AG09309 (cell line): ENCODE data around the gene PTGER1.

Experiments used
- DNase-seq: peaks from one replicate; pipeline ENCODE4 v3.0.0-alpha.2; 2010; ENCODE audit warnings: low read depth
- H3K4me3 ChIP-seq: 2 replicates; pipeline ENCODE4 v1.5.1; 2011; ENCODE audit warnings: mild to moderate bottlenecking, low read depth, low read length, moderate library complexity; ENCODE audit not compliant: control insufficient read depth
- TF ChIP-seq, protein P1 (sequence below): IDR thresholded peaks from 2 replicates; pipeline ENCODE4 v1.5.1; 2011; ENCODE audit warnings: mild to moderate bottlenecking, low read depth, low read length, inconsistent platforms; ENCODE audit not compliant: insufficient read depth, control insufficient read depth; ENCODE audit errors: missing control alignments

PTGER1 gene

DNA sequence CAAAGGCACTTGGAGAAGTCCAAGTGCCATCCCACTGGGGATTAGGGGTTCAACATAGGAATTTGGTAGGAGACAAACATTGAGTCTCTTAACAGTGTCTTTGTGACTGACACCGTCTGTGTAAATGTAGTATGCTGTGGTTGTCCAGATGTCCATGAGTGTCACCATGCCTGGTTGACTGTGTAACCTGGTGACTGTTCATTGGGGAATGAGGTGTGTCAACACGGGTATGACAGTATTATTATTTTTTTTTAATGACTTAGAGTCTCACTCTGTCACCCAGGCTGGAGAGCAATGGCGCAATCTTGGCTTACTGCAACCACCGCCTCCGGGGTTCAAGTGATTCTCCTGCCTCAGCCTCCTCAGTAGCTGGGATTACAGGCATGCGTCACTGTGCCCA lies 25.8 kb downstream of the PTGER1 start:
- no peak for DNase-seq
- no peak overlapping the region for H3K4me3 ChIP-seq
- TF ChIP-seq, protein P1, sequence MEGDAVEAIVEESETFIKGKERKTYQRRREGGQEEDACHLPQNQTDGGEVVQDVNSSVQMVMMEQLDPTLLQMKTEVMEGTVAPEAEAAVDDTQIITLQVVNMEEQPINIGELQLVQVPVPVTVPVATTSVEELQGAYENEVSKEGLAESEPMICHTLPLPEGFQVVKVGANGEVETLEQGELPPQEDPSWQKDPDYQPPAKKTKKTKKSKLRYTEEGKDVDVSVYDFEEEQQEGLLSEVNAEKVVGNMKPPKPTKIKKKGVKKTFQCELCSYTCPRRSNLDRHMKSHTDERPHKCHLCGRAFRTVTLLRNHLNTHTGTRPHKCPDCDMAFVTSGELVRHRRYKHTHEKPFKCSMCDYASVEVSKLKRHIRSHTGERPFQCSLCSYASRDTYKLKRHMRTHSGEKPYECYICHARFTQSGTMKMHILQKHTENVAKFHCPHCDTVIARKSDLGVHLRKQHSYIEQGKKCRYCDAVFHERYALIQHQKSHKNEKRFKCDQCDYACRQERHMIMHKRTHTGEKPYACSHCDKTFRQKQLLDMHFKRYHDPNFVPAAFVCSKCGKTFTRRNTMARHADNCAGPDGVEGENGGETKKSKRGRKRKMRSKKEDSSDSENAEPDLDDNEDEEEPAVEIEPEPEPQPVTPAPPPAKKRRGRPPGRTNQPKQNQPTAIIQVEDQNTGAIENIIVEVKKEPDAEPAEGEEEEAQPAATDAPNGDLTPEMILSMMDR, result no peak

- TF ChIP-seq, protein P1, result no peak
- H3K4me3 ChIP-seq, result no peak overlapping the region
- DNase-seq, result no peak
Observed at GRCh38 chr19:14446336-14447036, 28.7 kb downstream of the PTGER1 start.

GRCh38 chr19:14443632-14444216 lies 31.4 kb downstream of the PTGER1 start:
- DNase-seq, result no peak
- no peak overlapping the region for H3K4me3 ChIP-seq
- TF ChIP-seq, protein P1, result no peak

DNA sequence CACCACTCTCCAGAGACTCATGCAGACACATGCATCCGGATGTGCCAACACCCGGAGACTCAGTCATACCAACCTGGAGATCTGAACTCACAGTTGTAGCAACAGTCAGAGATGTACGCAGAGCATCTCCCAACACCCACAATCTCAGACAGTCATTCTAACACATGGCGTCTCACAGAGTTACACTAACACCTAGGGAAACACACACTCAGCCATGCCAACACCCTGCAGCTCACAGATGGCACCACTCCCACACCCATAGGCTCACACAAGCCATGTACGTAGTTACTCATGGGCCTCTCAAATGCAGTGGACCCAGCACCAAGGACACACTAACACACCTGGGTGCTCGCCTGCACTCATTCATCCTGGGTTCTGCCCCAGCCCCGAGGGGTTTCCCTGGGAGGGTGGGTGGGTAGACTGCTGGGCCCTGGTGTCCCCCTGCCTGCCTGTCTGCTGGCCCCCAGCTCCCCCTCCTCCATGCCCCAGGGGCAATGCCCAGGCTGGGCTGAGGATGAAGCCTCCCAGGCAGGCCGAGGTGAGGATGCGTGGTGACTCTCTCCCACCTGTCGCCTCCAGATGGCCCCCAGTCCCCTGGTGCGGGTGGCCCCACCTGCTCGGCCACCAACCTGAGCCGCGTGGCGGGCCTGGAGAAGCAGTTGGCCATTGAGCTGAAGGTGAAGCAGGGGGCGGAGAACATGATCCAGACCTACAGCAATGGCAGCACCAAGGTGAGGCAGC lies 32.1 kb downstream of the PTGER1 start:
- TF ChIP-seq, protein P1, result no peak
- no peak overlapping the region for H3K4me3 ChIP-seq
- DNase-seq, result no peak

- H3K4me3 ChIP-seq, result no peak overlapping the region
Observed at GRCh38 chr19:14441041-14441938, 33.9 kb downstream of the PTGER1 start.

More at GRCh38 chr19:14441041-14441938, 33.9 kb downstream of the PTGER1 start:
- TF ChIP-seq, protein P1, result no peak
- DNase-seq, result no peak
